BE2C (cell line): Measurements from ENCODE around the gene AQP10.
"Not testable (repeated sequence)": the region's sequence is repeated elsewhere in the genome, so short reads cannot be mapped to it uniquely, and the experiment has no call there.

ENCODE experiments used
- DNase-seq: peaks from one replicate; pipeline ENCODE4 v3.0.0-alpha.2; 2020
- H3K27me3 ChIP-seq: fragments of 250-450 bp; sonication (Bioruptor Pico); 2 replicates; pipeline ENCODE4 v1.5.1; 2020; ENCODE audit warnings: mild to moderate bottlenecking
- H3K36me3 ChIP-seq: fragments of 250-450 bp; sonication (Bioruptor Pico); 2 replicates; pipeline ENCODE4 v1.5.1; 2020; ENCODE audit warnings: mild to moderate bottlenecking
- H3K4me1 ChIP-seq: fragments of 250-450 bp; sonication (Bioruptor Pico); 2 replicates; pipeline ENCODE4 v1.5.1; 2020
- H3K4me3 ChIP-seq: 2 replicates; pipeline ENCODE4 v1.5.1; 2011; ENCODE audit warnings: low read depth, low read length
- H3K9me3 ChIP-seq: fragments of 250-450 bp; sonication (Bioruptor Pico); 2 replicates; pipeline ENCODE4 v1.5.1; 2020
- TF ChIP-seq, protein P1 (sequence below): IDR thresholded peaks from 2 replicates; pipeline ENCODE4 v1.5.1; 2012; ENCODE audit warnings: mild to moderate bottlenecking, low read depth, low read length

The AQP10 gene

DNA sequence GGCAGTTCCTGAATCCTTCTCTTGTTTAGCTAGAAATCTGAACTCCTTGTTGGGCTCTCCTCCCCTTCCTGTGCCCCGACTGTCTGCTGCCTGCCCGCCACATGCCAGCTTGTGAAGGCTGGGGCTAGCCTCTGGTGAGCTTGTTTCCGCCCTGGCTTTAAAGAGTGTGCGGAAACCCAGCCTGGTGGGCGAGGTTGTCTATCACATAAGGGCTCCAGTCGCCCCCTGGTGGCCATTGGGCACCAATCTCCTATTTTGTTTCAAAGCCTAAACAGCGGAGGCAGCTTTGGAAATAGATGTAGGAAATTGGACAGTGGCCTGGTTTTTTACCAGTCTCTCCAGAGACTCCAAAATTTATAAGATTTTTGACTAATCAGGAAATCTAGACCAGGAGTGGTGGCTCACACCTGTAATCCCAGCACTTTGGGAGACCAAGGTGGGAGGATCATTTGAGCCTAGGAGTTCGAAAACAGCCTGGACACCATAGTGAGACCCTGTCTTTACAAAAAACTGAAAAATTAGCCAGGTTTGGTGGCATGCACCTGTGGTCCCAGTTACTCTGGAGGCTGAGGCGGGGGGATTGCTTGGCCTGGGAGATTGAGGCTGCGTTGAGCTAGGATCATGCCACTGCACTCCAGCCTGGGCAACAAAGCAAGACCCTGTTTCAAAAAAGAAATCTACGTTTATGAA lies 14.3 kb downstream of the AQP10 start:
- Histone ChIP-seq H3K9me3 (no peaks in the 10 kb centered on the region), H3K36me3 (peaks cover 60% of the 10 kb centered on the region), H3K4me3 (no peak overlapping the region), H3K4me1 (no peaks in the 10 kb centered on the region), H3K27me3 (no peaks in the 10 kb centered on the region)
- peak; percentile 92 for DNase-seq
- TF ChIP-seq, protein P1, sequence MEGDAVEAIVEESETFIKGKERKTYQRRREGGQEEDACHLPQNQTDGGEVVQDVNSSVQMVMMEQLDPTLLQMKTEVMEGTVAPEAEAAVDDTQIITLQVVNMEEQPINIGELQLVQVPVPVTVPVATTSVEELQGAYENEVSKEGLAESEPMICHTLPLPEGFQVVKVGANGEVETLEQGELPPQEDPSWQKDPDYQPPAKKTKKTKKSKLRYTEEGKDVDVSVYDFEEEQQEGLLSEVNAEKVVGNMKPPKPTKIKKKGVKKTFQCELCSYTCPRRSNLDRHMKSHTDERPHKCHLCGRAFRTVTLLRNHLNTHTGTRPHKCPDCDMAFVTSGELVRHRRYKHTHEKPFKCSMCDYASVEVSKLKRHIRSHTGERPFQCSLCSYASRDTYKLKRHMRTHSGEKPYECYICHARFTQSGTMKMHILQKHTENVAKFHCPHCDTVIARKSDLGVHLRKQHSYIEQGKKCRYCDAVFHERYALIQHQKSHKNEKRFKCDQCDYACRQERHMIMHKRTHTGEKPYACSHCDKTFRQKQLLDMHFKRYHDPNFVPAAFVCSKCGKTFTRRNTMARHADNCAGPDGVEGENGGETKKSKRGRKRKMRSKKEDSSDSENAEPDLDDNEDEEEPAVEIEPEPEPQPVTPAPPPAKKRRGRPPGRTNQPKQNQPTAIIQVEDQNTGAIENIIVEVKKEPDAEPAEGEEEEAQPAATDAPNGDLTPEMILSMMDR: peak; percentile 89

DNA sequence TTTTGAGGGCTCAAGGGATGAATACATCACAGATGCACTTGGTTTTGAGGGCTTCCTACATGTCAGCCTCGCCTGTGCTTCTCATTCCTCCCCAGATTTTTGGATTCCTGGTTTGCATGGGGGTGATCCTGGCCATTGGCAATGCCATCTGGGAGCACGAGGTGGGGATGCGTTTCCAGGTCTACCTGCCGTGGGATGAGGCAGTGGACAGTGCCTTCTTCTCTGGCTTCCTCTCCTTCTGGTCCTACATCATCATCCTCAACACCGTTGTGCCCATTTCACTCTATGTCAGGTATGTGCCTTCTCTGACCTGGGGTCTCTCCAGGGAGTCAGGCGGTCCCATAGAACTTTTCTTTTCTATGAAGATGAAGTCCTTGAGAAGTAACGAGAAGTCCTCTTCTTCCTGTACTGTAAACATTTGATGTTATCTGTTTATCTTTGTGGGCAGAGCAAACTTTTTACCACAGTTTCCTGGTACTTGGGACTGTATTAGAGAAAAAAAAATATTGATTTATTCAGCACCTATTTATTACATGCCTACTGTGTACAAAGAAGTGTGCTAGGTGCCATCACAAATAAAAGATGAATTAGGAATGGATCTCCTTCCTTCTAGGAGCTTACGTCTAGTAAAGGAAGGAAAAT lies 16.5 kb downstream of the AQP10 start:
- no peak overlapping the region for H3K4me3 ChIP-seq
- H3K4me1 ChIP-seq: no peaks in the 10 kb centered on the region
- H3K27me3 ChIP-seq: no peaks in the 10 kb centered on the region
- peaks cover 64% of the 10 kb centered on the region for H3K36me3 ChIP-seq
- H3K9me3 ChIP-seq: no peaks in the 10 kb centered on the region
- TF ChIP-seq, protein P1: no peak
- DNase-seq: no peak

DNA sequence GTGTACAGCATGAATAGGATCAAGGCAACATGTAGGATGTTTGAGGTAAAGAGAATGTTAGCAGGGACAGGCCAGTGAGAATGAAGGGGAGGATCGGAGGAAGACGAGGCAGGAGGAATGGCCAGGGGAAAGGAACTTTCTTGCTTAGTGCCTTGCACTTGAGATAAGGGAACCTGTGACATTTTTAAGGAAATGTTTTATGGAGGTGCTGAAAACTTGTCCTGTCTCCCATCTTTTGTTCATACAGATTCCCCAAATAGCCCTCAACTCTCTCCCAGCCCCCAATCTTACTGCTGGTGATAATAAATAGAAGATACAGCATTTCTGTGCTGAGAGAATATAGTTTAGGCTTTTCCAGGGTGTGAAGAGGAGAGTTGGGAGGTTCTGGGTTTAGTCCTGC lies 18.0 kb downstream of the AQP10 start:
- Histone ChIP-seq H3K36me3 (peaks cover 74% of the 10 kb centered on the region), H3K4me1 (no peaks in the 10 kb centered on the region)
- DNase-seq: no peak

DNA sequence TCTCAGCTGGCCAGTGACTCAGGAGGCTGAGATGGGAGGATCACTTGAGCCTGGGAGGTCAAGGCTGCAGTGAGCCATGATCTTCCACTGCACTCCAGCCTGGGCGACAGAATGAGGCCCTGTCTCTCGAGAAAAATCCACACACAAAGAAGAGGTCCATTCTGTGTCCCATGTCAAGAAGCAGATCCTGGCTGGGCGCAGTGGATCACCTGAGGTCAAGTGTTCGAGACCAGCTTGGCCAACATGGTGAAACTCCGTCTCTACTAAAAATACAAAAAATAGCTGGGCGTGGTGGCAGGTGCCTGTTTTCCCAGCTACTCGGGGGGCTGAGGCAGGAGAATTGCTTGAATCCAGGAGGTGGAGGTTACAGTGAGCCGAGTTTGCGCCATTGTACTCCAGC lies 20.5 kb downstream of the AQP10 start:
- H3K4me1 ChIP-seq, H3K9me3 ChIP-seq, H3K27me3 ChIP-seq, H3K4me3 ChIP-seq, DNase-seq: not testable (repeated sequence)
- peaks cover 83% of the 10 kb centered on the region for H3K36me3 ChIP-seq

More for the DNA sequence above, 18.0 kb downstream of the AQP10 start:
- Histone ChIP-seq H3K9me3 (no peaks in the 10 kb centered on the region), H3K27me3 (no peaks in the 10 kb centered on the region), H3K4me3 (no peak overlapping the region)
- TF ChIP-seq, protein P1: no peak

DNA sequence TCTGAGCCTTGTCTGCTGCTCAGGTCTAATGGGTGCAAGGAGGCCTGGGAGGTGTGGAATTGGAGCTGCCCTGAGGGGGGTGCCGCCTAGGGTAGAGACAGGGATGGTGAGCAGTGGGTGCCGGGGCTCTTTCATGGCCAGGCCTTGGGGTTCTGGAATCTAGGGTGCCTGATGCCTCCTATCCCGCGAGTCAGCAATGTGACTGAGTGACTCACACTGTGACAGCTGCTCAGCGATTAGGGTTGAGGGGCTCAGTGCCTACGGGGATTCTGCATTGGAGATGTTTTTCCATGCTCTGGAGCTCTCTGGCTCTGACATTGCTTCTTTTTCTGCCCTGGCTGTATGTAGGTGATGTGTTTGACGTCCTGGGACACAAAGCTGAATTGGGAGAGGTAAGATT lies 21.2 kb downstream of the AQP10 start:
- TF ChIP-seq, protein P1: no peak

DNA sequence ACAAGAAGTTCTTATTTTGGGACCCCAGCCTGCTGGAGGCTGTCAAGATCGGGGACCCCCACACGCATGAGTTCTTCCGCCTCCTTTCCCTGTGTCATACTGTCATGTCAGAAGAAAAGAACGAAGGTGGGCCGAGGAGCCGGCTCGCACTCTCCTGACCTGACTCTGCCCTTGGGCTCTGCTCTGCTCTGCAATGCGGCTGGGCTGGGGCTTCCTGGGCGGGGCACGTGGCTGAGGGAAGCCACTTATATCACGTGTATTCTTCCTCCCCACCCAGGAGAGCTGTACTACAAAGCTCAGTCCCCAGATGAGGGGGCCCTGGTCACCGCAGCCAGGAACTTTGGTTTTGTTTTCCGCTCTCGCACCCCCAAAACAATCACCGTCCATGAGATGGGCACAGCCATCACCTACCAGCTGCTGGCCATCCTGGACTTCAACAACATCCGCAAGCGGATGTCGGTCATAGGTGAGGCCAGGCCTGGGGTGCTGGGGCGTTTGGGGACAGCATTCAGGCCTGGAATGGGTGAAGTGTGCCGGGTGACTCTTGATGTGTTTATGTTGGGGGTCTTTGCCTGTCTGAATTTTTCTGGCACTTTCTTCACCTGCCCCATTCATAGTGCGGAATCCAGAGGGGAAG lies 22.1 kb downstream of the AQP10 start:
- peaks cover 79% of the 10 kb centered on the region for H3K36me3 ChIP-seq
- H3K4me1 ChIP-seq: no peaks in the 10 kb centered on the region
- no peaks in the 10 kb centered on the region for H3K27me3 ChIP-seq
- H3K9me3 ChIP-seq: no peaks in the 10 kb centered on the region
- no peak overlapping the region for H3K4me3 ChIP-seq
- TF ChIP-seq, protein P1: no peak
- DNase-seq: no peak

More for the DNA sequence above, 21.2 kb downstream of the AQP10 start:
- Histone ChIP-seq H3K4me3 (no peak overlapping the region), H3K4me1 (no peaks in the 10 kb centered on the region), H3K27me3 (no peaks in the 10 kb centered on the region), H3K9me3 (no peaks in the 10 kb centered on the region), H3K36me3 (peaks cover 86% of the 10 kb centered on the region)
- no peak for DNase-seq
